Measurements from ENCODE around the gene TRIM7.

DNA sequence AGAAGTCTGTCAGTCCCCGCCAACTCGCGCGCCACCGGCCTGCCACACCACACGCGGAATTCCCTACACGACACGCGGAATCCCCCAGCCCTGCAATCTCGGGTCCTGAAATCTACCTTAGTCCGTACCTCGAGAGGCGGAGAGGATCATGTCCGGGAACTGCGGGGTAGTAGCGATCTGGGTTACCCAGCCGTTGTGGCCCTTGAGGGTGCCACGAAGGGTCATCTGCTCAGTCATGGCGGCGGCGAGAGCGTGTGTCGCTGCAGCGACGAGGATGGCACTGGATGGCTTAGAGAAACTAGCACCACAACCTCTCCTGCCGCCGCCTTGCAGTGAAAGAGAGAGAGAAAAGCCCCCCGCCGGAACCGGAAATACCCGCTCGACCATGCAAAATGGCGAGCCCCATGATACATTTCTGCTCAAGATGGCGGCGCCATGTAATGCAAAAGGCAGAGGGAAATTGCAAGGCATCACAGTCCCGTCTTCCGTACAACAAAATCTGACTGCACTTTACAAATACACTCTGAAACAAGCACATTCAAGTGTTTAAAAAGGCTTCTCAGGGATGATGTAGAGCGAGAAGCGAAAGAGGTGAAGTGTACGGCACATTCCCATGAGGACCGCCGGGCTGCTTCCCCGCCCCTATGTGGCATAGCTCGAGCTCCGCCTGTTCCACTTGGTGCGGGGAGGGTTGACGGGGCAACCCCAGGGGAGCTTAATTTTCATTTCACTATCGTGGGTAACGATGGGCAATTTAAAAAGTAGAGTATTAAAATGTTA lies 38.8 kb upstream of the TRIM7 start, which contains the start of gene RACK1:
- TF ChIP-seq, protein P1, sequence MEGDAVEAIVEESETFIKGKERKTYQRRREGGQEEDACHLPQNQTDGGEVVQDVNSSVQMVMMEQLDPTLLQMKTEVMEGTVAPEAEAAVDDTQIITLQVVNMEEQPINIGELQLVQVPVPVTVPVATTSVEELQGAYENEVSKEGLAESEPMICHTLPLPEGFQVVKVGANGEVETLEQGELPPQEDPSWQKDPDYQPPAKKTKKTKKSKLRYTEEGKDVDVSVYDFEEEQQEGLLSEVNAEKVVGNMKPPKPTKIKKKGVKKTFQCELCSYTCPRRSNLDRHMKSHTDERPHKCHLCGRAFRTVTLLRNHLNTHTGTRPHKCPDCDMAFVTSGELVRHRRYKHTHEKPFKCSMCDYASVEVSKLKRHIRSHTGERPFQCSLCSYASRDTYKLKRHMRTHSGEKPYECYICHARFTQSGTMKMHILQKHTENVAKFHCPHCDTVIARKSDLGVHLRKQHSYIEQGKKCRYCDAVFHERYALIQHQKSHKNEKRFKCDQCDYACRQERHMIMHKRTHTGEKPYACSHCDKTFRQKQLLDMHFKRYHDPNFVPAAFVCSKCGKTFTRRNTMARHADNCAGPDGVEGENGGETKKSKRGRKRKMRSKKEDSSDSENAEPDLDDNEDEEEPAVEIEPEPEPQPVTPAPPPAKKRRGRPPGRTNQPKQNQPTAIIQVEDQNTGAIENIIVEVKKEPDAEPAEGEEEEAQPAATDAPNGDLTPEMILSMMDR (optimal IDR thresholded peaks at IDR 0.05 in 1 of 3, IDR thresholded peaks at IDR 0.05 in 1 of 3, conservative IDR thresholded peaks at IDR 0.05 in 1 of 3; ENCODE audit: extremely low read depth in 1 of 3, insufficient read depth in 2 of 3, low read length in 3 of 3), result no peak
- no peak for TF ChIP-seq EZH2 (IDR thresholded peaks at IDR 0.05; ENCODE audit: low read length)

All from keratinocyte (primary cell).